PFSK-1 (cell line): Measurements from ENCODE around the gene PRKAR1B.

Experiments
- POLR2AphosphoS5 ChIP-seq: IDR thresholded peaks from 2 replicates; pipeline ENCODE4 v1.6.1; 2012; ENCODE audit warnings: low read depth, mild to moderate bottlenecking, control low read depth, low read length, moderate library complexity
- REST ChIP-seq, 2 experiments: IDR thresholded peaks; 2 replicates each; pipeline versions ENCODE4 v1.6.1 to v1.8.0; 2011 to 2012; ENCODE audit warnings: low read depth in 2 of 2, low read length in 2 of 2, control low read depth in 1 of 2, inconsistent platforms in 1 of 2, mild to moderate bottlenecking in 1 of 2, moderate library complexity in 1 of 2; ENCODE audit not compliant: insufficient read depth in 1 of 2
- SIN3A ChIP-seq: IDR thresholded peaks from 2 replicates; pipeline ENCODE4 v1.6.1; 2012; ENCODE audit warnings: mild to moderate bottlenecking, low read length, moderate library complexity, borderline replicate concordance; ENCODE audit not compliant: insufficient read depth

DNA sequence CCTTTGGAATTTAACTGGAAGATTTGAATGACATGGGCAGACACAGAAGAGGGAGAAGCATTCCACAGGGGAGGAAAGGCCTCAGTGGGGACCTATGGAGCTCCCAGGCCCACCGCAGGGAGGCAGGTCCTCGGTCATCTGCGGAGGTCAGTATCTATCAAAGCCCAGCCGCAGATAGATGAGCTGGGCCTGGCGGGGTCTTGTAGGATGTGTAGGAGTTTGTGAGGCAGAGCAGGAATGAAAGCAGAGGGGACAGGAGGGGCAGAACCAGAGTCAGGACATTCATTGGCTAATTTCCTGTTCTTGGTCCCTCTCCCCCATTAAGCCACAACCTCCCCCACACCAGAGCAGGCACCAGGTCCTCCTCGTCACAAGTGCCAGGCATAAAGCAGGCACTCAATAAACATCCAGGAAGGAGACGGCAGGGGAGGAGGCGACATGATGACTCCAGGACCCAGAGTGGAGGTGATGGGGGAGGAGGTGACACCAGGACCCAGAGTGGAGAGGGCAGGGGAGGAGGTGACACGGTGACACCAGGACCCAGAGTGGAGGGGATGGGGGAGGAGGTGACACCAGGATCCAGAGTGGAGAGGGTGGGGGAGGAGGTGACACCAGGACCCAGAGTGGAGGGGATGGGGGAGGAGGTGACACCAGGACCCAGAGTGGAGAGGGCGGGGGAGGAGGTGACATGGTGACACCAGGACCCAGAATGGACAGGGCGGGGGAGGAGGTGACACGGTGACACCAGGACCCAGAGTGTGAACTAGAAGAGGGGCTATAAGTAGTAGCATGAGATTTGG is 123.7 kb downstream of the PRKAR1B start:
- no peak for TF ChIP-seq SIN3A
- no peak for TF ChIP-seq POLR2AphosphoS5
- no peak for TF ChIP-seq REST (IDR thresholded peaks at IDR 0.05; ENCODE audit: insufficient read depth in 1 of 2, low read depth in 2 of 2, low read length in 2 of 2)
